Activated T-cell treated with anti-CD3 and anti-CD28 coated beads, Interleukin-2, amount 50 U/mL, for 48 hours (primary cell): ENCODE measurements around the gene CATSPERZ.
"Not testable (repeated sequence)": the region's sequence is repeated elsewhere in the genome, so short reads cannot be mapped to it uniquely, and the experiment has no call there.

ENCODE experiments used
- DNase-seq, 2 experiments: peaks; one replicate each; pipeline ENCODE4 v3.0.0-alpha.2; 2020

Gene CATSPERZ

GRCh38 chr11:64304316-64305072 lies 4.3 kb downstream of the CATSPERZ start:
- DNase-seq, result peak; percentile 96 to 98

- DNase-seq, result peak; percentile 99 to 100
Observed at GRCh38 chr11:64305075-64305690, 5.0 kb downstream of the CATSPERZ start, which contains the start of gene ESRRA. ESRRA (plus strand) TSS chr11:64305524; CDS start chr11:64307180, 1,656 bp downstream.

DNA sequence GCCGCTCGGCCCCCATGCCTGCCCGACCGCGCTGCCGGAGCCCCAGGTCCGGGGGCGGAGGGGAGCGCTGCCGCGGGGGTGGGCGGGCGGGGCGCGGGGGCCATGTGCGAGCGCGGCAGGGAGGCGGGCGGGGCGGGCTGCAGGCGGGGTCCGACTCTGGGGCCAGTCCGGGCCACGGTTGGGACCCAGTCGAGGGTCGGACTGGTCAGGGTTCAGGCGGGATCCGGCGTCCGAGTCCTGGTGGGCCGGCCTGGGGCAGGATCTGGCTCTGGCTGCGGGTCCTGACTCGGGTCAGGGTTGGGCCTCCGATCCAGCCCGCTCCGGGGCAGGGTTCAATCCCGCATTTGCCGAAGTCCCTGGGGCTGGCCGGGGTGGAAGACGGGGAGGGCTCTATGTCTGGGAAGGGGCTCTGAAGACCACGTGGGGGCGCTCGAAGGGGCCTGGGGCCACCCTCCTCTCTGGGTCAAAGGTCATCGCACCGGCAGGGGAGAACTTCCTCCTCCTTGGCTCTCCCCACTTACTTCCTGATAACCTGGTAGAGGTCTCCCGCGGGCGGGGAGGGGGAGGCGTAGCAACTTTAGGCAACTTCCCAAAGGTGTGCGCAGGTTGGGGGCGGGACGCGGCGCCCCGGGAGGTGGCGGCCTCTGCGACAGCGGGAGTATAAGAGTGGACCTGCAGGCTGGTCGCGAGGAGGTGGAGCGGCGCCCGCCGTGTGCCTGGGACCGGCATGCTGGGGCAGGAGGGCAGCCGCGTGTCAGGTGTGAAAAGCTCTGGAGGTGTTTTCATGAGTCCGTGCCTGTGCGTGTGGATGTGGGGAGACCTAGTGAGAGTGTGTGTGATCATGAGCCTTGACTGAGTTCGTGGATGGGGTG lies 5.8 kb downstream of the CATSPERZ start:
- peak; percentile 80 to 85 for DNase-seq

GRCh38 chr11:64306563-64306875 lies 6.4 kb downstream of the CATSPERZ start:
- DNase-seq, result no peak

- DNase-seq, result no peak
Observed at GRCh38 chr11:64306876-64307622, 6.9 kb downstream of the CATSPERZ start.

DNA sequence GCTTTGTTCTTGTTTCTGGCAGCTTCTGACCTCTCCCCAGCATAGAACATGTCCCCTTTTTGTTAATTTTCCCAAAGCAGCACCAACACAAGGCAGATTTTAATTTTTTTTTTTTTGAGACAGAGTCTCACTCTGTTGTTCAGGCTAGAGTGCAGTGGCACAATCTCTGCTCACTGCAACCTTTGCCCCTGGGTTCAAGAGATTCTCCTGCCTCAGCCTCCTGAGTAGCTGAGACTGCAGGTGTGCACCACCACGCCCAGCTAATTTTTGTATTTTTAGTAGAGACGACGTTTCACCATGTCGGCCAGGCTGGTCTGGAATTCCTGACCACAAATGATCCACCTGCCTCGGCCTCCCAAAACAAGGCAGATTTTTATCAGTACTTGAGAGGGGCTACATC lies 7.6 kb downstream of the CATSPERZ start:
- DNase-seq, result not testable (repeated sequence)

GRCh38 chr11:64312947-64313346 lies 12.8 kb downstream of the CATSPERZ start:
- no peak for DNase-seq

DNA sequence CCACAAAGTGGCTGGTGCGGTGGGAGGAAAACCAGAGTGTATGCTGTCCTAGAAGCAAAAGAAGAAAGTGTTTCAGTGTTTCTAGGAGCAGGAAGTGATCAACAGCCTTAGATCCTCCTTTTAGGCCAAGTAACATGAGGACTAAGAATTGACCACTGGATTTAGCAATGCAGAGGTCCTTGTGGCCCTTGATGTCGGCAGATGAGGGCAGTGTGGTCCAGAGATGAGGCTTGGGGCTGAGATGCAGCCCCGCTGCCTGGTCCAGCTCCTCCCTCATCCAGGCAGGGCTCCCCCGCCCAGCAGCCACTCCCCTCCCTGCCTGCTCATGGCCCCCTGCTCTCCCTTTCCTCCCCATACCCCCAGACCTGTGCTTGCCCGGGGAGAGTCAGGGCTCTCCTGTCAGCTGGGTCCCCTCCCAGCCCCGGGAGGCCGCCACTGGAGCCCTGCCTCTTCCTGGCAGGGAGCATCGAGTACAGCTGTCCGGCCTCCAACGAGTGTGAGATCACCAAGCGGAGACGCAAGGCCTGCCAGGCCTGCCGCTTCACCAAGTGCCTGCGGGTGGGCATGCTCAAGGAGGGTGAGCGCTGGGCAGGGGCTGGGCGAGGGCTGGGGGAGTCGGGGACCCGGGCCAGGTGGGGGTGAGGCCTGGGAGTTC lies 13.5 kb downstream of the CATSPERZ start:
- DNase-seq, result no peak

- no peak for DNase-seq
Observed at GRCh38 chr11:64314146-64314804, 14.1 kb downstream of the CATSPERZ start.

DNA sequence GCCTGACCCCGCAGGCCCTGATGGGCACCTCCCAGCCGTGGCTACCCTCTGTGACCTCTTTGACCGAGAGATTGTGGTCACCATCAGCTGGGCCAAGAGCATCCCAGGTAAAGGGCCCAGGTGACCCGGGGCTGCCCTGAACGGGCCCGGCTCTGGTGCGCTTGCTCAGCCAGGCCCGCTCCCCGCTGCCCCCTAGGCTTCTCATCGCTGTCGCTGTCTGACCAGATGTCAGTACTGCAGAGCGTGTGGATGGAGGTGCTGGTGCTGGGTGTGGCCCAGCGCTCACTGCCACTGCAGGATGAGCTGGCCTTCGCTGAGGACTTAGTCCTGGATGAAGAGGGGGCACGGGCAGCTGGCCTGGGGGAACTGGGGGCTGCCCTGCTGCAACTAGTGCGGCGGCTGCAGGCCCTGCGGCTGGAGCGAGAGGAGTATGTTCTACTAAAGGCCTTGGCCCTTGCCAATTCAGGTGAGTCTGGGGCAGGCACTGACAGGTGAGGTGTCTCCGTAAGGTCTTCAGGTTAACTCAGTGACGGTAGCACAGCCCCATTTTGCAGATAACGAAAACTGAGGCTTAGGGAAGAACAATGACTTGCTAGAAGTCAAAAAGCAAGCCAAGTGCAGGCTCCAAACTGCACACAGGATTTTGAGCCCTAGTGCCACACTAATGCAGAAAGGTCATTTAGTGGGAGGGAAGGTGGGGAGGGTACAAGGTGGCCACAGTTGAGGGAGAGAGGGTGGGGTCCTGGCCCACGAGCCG lies 14.8 kb downstream of the CATSPERZ start:
- DNase-seq, result no peak

DNA sequence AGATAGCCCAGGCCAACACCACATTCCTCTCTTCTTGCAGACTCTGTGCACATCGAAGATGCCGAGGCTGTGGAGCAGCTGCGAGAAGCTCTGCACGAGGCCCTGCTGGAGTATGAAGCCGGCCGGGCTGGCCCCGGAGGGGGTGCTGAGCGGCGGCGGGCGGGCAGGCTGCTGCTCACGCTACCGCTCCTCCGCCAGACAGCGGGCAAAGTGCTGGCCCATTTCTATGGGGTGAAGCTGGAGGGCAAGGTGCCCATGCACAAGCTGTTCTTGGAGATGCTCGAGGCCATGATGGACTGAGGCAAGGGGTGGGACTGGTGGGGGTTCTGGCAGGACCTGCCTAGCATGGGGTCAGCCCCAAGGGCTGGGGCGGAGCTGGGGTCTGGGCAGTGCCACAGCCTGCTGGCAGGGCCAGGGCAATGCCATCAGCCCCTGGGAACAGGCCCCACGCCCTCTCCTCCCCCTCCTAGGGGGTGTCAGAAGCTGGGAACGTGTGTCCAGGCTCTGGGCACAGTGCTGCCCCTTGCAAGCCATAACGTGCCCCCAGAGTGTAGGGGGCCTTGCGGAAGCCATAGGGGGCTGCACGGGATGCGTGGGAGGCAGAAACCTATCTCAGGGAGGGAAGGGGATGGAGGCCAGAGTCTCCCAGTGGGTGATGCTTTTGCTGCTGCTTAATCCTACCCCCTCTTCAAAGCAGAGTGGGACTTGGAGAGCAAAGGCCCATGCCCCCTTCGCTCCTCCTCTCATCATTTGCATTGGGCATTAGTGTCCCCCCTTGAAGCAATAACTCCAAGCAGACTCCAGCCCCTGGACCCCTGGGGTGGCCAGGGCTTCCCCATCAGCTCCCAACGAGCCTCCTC lies 15.7 kb downstream of the CATSPERZ start:
- not testable (repeated sequence) for DNase-seq

- DNase-seq, result peak in 1 of 2 experiments; percentile 63
Observed at GRCh38 chr11:64316672-64317324, 16.6 kb downstream of the CATSPERZ start.

GRCh38 chr11:64317325-64317960 lies 17.3 kb downstream of the CATSPERZ start, which contains the start of gene TRMT112:
TRMT112 (minus strand) TSS chr11:64317559; CDS start chr11:64317526, 33 bp downstream.
- DNase-seq, result peak; percentile 93 to 94

DNA sequence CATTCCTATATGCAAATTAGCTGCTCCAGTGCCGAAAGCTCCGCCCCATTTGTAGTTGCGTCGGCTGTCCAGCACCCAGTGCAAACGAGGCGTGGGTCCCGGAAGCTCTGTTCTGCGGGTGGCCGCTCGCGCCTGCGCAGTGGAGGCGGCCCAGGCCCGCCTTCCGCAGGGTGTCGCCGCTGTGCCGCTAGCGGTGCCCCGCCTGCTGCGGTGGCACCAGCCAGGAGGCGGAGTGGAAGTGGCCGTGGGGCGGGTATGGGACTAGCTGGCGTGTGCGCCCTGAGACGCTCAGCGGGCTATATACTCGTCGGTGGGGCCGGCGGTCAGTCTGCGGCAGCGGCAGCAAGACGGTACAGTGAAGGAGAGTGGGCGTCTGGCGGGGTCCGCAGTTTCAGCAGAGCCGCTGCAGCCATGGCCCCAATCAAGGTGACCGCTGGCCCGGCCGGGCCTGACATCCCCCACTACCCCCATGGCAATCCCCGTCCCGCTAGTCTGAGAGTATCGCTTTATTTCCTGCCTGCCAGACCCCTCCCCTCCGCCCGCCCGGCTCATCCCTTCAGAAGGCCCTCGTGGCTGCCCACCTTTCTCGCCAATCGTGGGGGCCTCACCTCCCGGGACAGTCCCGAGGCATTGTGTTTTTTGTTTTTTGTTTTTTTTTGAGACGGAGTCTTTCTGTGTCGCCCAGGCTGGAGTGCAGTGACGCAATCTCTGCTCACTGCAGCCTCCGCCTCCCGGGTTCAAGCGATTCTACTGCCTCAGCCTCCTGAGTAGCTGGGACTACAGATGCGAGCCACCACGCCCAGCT lies 18.0 kb downstream of the CATSPERZ start, which contains the start of gene PRDX5:
TSS of gene PRDX5 (plus strand) at position 161 of the 805 bp plus-strand sequence. CDS start at position 256, 95 bp downstream.
- peak; percentile 94 to 96 for DNase-seq

DNA sequence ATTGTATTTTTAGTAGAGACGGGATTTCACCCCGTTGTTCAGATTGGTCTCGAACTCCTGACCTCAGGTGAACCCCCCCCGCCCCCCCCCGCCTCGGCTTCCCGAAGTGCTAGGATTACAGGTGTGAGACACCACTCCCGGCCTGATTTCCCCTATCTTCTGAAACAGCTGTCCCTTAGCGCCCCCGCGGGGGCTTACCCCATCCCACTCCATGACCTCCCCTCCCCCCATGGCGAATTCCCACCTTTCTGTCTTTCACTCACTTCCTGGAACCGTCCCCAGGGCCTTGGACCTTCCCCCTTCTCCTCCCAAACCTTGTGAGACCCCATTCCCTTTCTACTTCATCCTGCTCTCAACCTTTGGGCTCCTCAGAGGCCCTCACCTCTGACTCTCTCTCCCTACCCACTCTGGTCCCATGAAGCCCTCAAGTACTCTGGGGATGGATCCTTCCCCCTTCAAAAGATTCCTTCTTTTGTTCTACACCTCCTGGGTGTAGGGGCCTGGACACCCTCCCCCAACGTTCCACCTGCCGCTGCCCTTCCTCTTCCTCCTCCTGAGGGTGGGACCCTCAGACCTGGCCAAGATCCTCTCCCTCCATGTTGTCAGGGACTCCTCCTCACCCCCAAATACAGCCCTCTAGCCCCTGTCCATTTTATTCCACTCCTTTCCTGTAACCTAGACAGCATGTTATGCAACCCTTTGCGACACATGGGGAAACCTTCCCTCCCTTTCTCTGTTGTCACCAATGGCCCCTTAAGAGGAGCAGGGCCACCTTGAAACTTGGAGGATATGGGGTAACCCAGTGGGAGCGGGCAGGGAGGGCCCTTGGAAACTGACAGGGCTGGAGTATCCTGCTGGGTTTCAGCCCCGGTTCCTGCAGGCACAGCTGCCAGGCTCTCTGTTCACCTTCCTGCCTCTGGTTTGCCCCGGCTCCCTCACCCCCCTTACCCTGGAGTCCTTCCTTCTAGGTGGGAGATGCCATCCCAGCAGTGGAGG lies 18.9 kb downstream of the CATSPERZ start:
- DNase-seq, result no peak

DNA sequence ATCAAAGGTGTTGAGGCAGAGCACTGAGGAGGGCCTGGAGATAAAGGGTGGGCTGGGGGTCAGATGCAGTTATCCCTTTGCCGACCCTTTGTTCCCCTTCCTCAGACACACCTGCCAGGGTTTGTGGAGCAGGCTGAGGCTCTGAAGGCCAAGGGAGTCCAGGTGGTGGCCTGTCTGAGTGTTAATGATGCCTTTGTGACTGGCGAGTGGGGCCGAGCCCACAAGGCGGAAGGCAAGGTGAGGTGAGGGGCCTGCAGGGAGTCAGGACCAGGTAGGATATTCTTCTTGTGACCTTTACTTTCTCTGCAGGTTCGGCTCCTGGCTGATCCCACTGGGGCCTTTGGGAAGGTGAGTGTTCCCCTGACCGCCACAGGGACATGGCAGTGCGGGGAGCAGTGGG lies 20.4 kb downstream of the CATSPERZ start:
- DNase-seq, result no peak
